Neural progenitor cell (in vitro differentiated cells): ENCODE measurements around the gene CCDC33. TPM values are rescaled to one million over a fixed set of nuclear protein-coding genes. Genes with fewer than 3 reads are reported as not detected.

ENCODE experiments used
- DNase-seq: peaks from one replicate; pipeline ENCODE4 v3.0.0-alpha.2; 2016; ENCODE audit warnings: low spot score
- H2AFZ ChIP-seq: fragments of 200-600 bp; sonication (generic); replicated peaks from 2 replicates; pipeline ENCODE4 v1.6.1; 2016; ENCODE audit warnings: antibody characterized with exemption
- H3F3A ChIP-seq: fragments of 200-600 bp; sonication (generic); 2 replicates; pipeline ENCODE4 v1.6.1; 2016; ENCODE audit warnings: antibody characterized with exemption, low read depth
- H3K27ac ChIP-seq: fragments of 200-600 bp; sonication (generic); 2 replicates; pipeline ENCODE4 v1.5.1; 2016; ENCODE audit warnings: mild to moderate bottlenecking
- H3K27me3 ChIP-seq: fragments of 200-600 bp; sonication (generic); 2 replicates; pipeline ENCODE4 v1.6.1; 2016; ENCODE audit warnings: mild to moderate bottlenecking, moderate library complexity
- H3K36me3 ChIP-seq: fragments of 200-600 bp; sonication (generic); 2 replicates; pipeline ENCODE4 v1.5.1; 2016
- H3K4me1 ChIP-seq: fragments of 200-600 bp; sonication (generic); 2 replicates; pipeline ENCODE4 v1.6.1; 2016; ENCODE audit warnings: mixed run types
- H3K4me2 ChIP-seq: fragments of 200-600 bp; sonication (generic); 2 replicates; pipeline ENCODE4 v1.6.1; 2016
- H3K4me3 ChIP-seq: fragments of 200-600 bp; sonication (generic); 2 replicates; pipeline ENCODE4 v1.5.1; 2016
- H3K79me2 ChIP-seq: fragments of 200-600 bp; sonication (generic); 2 replicates; pipeline ENCODE4 v1.6.1; 2016; ENCODE audit warnings: low read depth
- H3K9ac ChIP-seq: fragments of 200-600 bp; sonication (generic); 2 replicates; pipeline ENCODE4 v1.6.1; 2016
- H3K9me3 ChIP-seq: fragments of 200-600 bp; sonication (generic); 2 replicates; pipeline ENCODE4 v1.5.1; 2016; ENCODE audit warnings: low read depth
- H4K20me1 ChIP-seq: fragments of 200-600 bp; sonication (generic); 2 replicates; pipeline ENCODE4 v1.6.1; 2016; ENCODE audit warnings: low read depth
- H3K27ac Mint-ChIP-seq: 3 replicates; pipeline ENCODE4 v1.8.0; 2021; ENCODE audit warnings: mixed read lengths
- H3K27me3 Mint-ChIP-seq: 2 replicates; pipeline ENCODE4 v1.8.0; 2022; ENCODE audit warnings: low read depth, mild to moderate bottlenecking, inconsistent platforms, moderate library complexity, mixed read lengths; ENCODE audit not compliant: insufficient read depth
- H3K36me3 Mint-ChIP-seq: 3 replicates; pipeline ENCODE4 v1.8.0; 2021; ENCODE audit warnings: mixed read lengths
- H3K4me1 Mint-ChIP-seq: 3 replicates; pipeline ENCODE4 v1.8.0; 2021; ENCODE audit warnings: mixed read lengths
- H3K4me3 Mint-ChIP-seq: 3 replicates; pipeline ENCODE4 v1.8.0; 2021; ENCODE audit warnings: mild to moderate bottlenecking, moderate library complexity, mixed read lengths
- H3K9me3 Mint-ChIP-seq: 3 replicates; pipeline ENCODE4 v1.8.0; 2020; ENCODE audit warnings: mixed read lengths
- CTCF ChIP-seq: fragments of 200-600 bp; sonication (generic); IDR thresholded peaks from 2 replicates; pipeline ENCODE4 v1.5.1; 2017; ENCODE audit warnings: antibody characterized with exemption, mild to moderate bottlenecking
- EZH2 ChIP-seq: fragments of 200-600 bp; sonication (generic); IDR thresholded peaks from 2 replicates; pipeline ENCODE4 v1.6.1; 2017; ENCODE audit warnings: antibody characterized with exemption, mild to moderate bottlenecking, moderate library complexity
- EZH2phosphoT487 ChIP-seq: fragments of 200-600 bp; sonication (generic); IDR thresholded peaks from 2 replicates; pipeline ENCODE4 v1.6.1; 2017; ENCODE audit warnings: antibody characterized with exemption
- total RNA-seq: library from RNA; depleted of rRNA; stranded (reverse); fragments of >200 nt; gene quantifications from 2 replicates; pipeline ENCODE4 v1.2.3, GENCODE V29; 2015; ENCODE audit warnings: low replicate concordance

CCDC33 gene
- total RNA-seq, 1 donor from 2014 or later, result not detected

- Histone ChIP-seq H3K79me2 (no peaks in the 10 kb centered on the region), H3K9ac (no peak overlapping the region), H3K36me3 (no peaks in the 10 kb centered on the region), H3K9me3 (no peaks in the 10 kb centered on the region), H4K20me1 (no peaks in the 10 kb centered on the region), H3K4me1 (peaks cover 10% of the 10 kb centered on the region), H2AFZ (no peak overlapping the region), H3K27me3 (no peaks in the 10 kb centered on the region), H3K4me3 (no peak overlapping the region), H3F3A (no peaks in the 10 kb centered on the region), H3K4me2 (no peak overlapping the region), H3K27ac (no peak overlapping the region)
- H3K9me3 Mint-ChIP-seq, result no peaks in the 10 kb centered on the region
- H3K36me3 Mint-ChIP-seq, result no peaks in the 10 kb centered on the region
- no peak overlapping the region for H3K4me3 Mint-ChIP-seq
- TF ChIP-seq CTCF (no peak), EZH2phosphoT487 (no peak), EZH2 (no peak)
- H3K27ac Mint-ChIP-seq, result no peak overlapping the region
- H3K4me1 Mint-ChIP-seq, result peaks cover 8% of the 10 kb centered on the region
- DNase-seq, result no peak
- H3K27me3 Mint-ChIP-seq, result peaks cover 14% of the 10 kb centered on the region
Measured at GRCh38 chr15:74381190-74381453, 145.0 kb downstream of the CCDC33 start.

- H3K4me3 Mint-ChIP-seq, result no peak overlapping the region
- Histone ChIP-seq H3K9ac (no peak overlapping the region), H3K27ac (no peak overlapping the region), H3K9me3 (no peaks in the 10 kb centered on the region), H3K36me3 (no peaks in the 10 kb centered on the region), H3F3A (no peaks in the 10 kb centered on the region), H3K4me2 (no peak overlapping the region), H3K4me1 (peaks cover 13% of the 10 kb centered on the region), H3K27me3 (no peaks in the 10 kb centered on the region), H4K20me1 (no peaks in the 10 kb centered on the region), H3K4me3 (no peak overlapping the region), H2AFZ (no peak overlapping the region), H3K79me2 (no peaks in the 10 kb centered on the region)
- no peaks in the 10 kb centered on the region for H3K9me3 Mint-ChIP-seq
- H3K36me3 Mint-ChIP-seq, result no peaks in the 10 kb centered on the region
- peaks cover 11% of the 10 kb centered on the region for H3K4me1 Mint-ChIP-seq
- TF ChIP-seq EZH2phosphoT487 (no peak), EZH2 (no peak), CTCF (no peak)
- H3K27ac Mint-ChIP-seq, result no peak overlapping the region
- H3K27me3 Mint-ChIP-seq, result peaks cover 14% of the 10 kb centered on the region
- DNase-seq, result no peak
Measured at GRCh38 chr15:74381481-74381880, 145.4 kb downstream of the CCDC33 start.

GRCh38 chr15:74382004-74382816, 146.1 kb downstream of the CCDC33 start:
- Histone ChIP-seq H3K27me3 (no peaks in the 10 kb centered on the region), H3K36me3 (no peaks in the 10 kb centered on the region), H3K9ac (no peak overlapping the region), H3K9me3 (no peaks in the 10 kb centered on the region), H4K20me1 (no peaks in the 10 kb centered on the region), H3K4me2 (no peak overlapping the region), H3K27ac (no peak overlapping the region), H2AFZ (no peak overlapping the region), H3K4me3 (no peak overlapping the region), H3K4me1 (peaks cover 19% of the 10 kb centered on the region), H3K79me2 (no peaks in the 10 kb centered on the region), H3F3A (no peaks in the 10 kb centered on the region)
- Mint-ChIP-seq H3K27me3 (peaks cover 12% of the 10 kb centered on the region), H3K4me3 (no peak overlapping the region), H3K4me1 (peaks cover 11% of the 10 kb centered on the region), H3K36me3 (no peaks in the 10 kb centered on the region), H3K9me3 (no peaks in the 10 kb centered on the region), H3K27ac (no peak overlapping the region)
- no peak for TF ChIP-seq EZH2phosphoT487
- no peak for TF ChIP-seq EZH2
- peak; percentile 99 for TF ChIP-seq CTCF
- DNase-seq, result peak; percentile 93
